Prostate gland (tissue), 2 donors: ENCODE data around the gene PRKAG2.
"Not testable (repeated sequence)": the region's sequence is repeated elsewhere in the genome, so short reads cannot be mapped to it uniquely, and the experiment has no call there.

Experiments
- CTCF ChIP-seq, 4 experiments: fragments of 200-600 bp in 2 of 4; fragments of 450-650 bp in 2 of 4; sonication (generic) in 2 of 4; IDR thresholded peaks; 1 replicate in 3 of 4; 2 replicates in 1 of 4; pipeline ENCODE4 v1.5.1; 2016 to 2019; ENCODE audit warnings: antibody characterized with exemption in 4 of 4, mild to moderate bottlenecking in 2 of 4, moderate library complexity in 2 of 4
- POLR2A ChIP-seq: fragments of 450-650 bp; IDR thresholded peaks from one replicate; pipeline ENCODE4 v1.6.1; 2016; ENCODE audit warnings: antibody characterized with exemption, mild to moderate bottlenecking
- POLR2AphosphoS5 ChIP-seq: sonication (generic); formaldehyde crosslinking; IDR thresholded peaks from one replicate; pipeline ENCODE4 v1.6.1; 2017; ENCODE audit warnings: antibody characterized with exemption

- TF ChIP-seq CTCF (IDR thresholded peaks at IDR 0.05); POLR2A; POLR2AphosphoS5: not testable (repeated sequence)
Measured at GRCh38 chr7:151841395-151842051, 35.4 kb downstream of the PRKAG2 start.
